Measurements from ENCODE around the gene SLC15A4. TPM values are rescaled to one million over a fixed set of nuclear protein-coding genes. Genes with fewer than 3 reads are reported as not detected.
A peak's percentile ranks its signal among the peaks of the same experiment; 100 is the strongest.

The SLC15A4 gene
- polyA plus RNA-seq, 3 donors = 5.4 to 46.6 (median 14.8) TPM

DNA sequence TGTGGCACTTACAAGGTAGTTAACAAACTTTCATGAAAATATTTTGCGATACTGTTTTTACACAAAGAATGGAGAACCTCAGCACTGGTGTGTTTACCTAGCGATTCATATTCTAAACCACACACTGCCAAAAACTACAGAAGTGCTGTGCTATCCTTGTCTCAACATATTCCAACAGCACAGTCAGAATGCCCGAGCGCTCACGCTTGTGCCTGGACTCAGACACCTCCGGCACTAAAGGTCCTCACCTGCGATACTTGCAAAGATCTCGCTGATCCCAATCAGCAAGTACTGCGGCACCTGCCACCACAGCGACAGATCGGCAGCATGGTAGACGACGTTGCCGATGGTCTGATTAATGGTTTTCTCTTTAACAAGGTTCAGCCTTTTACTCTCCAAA is 23.2 kb downstream of the SLC15A4 start:
- H3K4me3 Mint-ChIP-seq = no peak overlapping the region

GRCh38 chr12:128798571-128799341 is 25.0 kb downstream of the SLC15A4 start:
- Mint-ChIP-seq H3K27me3 (ENCODE audit: low read depth in 3 of 3) (no peaks in the 10 kb centered on the region), H3K36me3 (peaks cover 77 to 94% of the 10 kb centered on the region in 2 donors), H3K4me3 (no peak overlapping the region), H3K9me3 (peaks cover 0 to 2% (median 0%) of the 10 kb centered on the region in 7 donors), H3K4me1 (peaks cover 42% of the 10 kb centered on the region), H3K27ac (peak overlapping the region in 4 of 7 donors; percentile 13 to 61 (median 37))
- Histone ChIP-seq H3K4me2 (replicated peaks; ENCODE audit: extremely low read depth, low read length, poor library complexity, severe bottlenecking) (no peak overlapping the region), H3K9me3 (replicated peaks in 1 of 2; ENCODE audit: control insufficient read depth in 1 of 2, insufficient read depth in 1 of 2, low read length in 2 of 2) (no peaks in the 10 kb centered on the region), H3K27me3 (ENCODE audit: control insufficient read depth in 2 of 2, insufficient read depth in 2 of 2, low read length in 2 of 2) (no peaks in the 10 kb centered on the region), H3K79me2 (ENCODE audit: insufficient read depth, low read length) (peaks cover 74% of the 10 kb centered on the region), H2AFZ (ENCODE audit: insufficient read depth, low read depth, low read length, poor library complexity, severe bottlenecking) (no peak overlapping the region), H4K20me1 (ENCODE audit: insufficient read depth, low read length) (peaks cover 49% of the 10 kb centered on the region), H3K4me3 (replicated peaks in 1 of 3; ENCODE audit: low read depth in 2 of 3, low read length in 3 of 3) (no peak overlapping the region), H3K36me3 (replicated peaks in 1 of 2; ENCODE audit: control insufficient read depth in 1 of 2, insufficient read depth in 2 of 2, low read length in 2 of 2) (peaks cover 68 to 80% of the 10 kb centered on the region in 2 donors), H3K9ac (ENCODE audit: insufficient read depth, low read length, poor library complexity, severe bottlenecking) (no peak overlapping the region), H3K27ac (ENCODE audit: low read depth in 1 of 2, low read length in 2 of 2) (no peak overlapping the region), H3K4me1 (ENCODE audit: control insufficient read depth in 1 of 2, insufficient read depth in 2 of 2, low read length in 2 of 2) (peaks cover 30 to 32% of the 10 kb centered on the region in 2 donors)
- intact Hi-C loops (cut with micrococcal nuclease) = no loop called here
- WGBS (ENCODE audit: insufficient coverage) = 97% methylated on average over 15 of the region's 22 CpGs
- DNase-seq = no peak
- peak; percentile 27 for TF ChIP-seq CTCF (IDR thresholded peaks at IDR 0.05)

More for the DNA sequence above, 23.2 kb downstream of the SLC15A4 start:
- Mint-ChIP-seq H3K4me1 (peaks cover 23% of the 10 kb centered on the region), H3K27ac (no peak overlapping the region), H3K36me3 (peaks cover 76 to 92% of the 10 kb centered on the region in 2 donors), H3K9me3 (peaks cover 0 to 2% (median 0%) of the 10 kb centered on the region in 7 donors), H3K27me3 (ENCODE audit: low read depth in 3 of 3) (no peaks in the 10 kb centered on the region)
- Histone ChIP-seq H3K4me1 (ENCODE audit: control insufficient read depth in 1 of 2, insufficient read depth in 2 of 2, low read length in 2 of 2) (peaks cover 12 to 13% of the 10 kb centered on the region in 2 donors), H3K27ac (ENCODE audit: low read depth in 1 of 2, low read length in 2 of 2) (peak overlapping the region in 1 of 2 donors; percentile 38), H3K9me3 (replicated peaks in 1 of 2; ENCODE audit: control insufficient read depth in 1 of 2, insufficient read depth in 1 of 2, low read length in 2 of 2) (no peaks in the 10 kb centered on the region), H3K36me3 (replicated peaks in 1 of 2; ENCODE audit: control insufficient read depth in 1 of 2, insufficient read depth in 2 of 2, low read length in 2 of 2) (peaks cover 70 to 90% of the 10 kb centered on the region in 2 donors), H4K20me1 (ENCODE audit: insufficient read depth, low read length) (peaks cover 58% of the 10 kb centered on the region), H2AFZ (ENCODE audit: insufficient read depth, low read depth, low read length, poor library complexity, severe bottlenecking) (no peak overlapping the region), H3K4me2 (replicated peaks; ENCODE audit: extremely low read depth, low read length, poor library complexity, severe bottlenecking) (no peak overlapping the region), H3K4me3 (replicated peaks in 1 of 3; ENCODE audit: low read depth in 2 of 3, low read length in 3 of 3) (no peak overlapping the region), H3K9ac (ENCODE audit: insufficient read depth, low read length, poor library complexity, severe bottlenecking) (no peak overlapping the region), H3K27me3 (ENCODE audit: control insufficient read depth in 2 of 2, insufficient read depth in 2 of 2, low read length in 2 of 2) (no peaks in the 10 kb centered on the region), H3K79me2 (ENCODE audit: insufficient read depth, low read length) (peaks cover 84% of the 10 kb centered on the region)
- no peak for TF ChIP-seq CTCF (IDR thresholded peaks at IDR 0.05)
- intact Hi-C loops (cut with micrococcal nuclease) = no loop called here
- DNase-seq = no peak
- WGBS (ENCODE audit: insufficient coverage) = 100% methylated on average over 9 of the region's 14 CpGs

Measured in CD14-positive monocyte (primary cell).